Subcutaneous abdominal adipose tissue (tissue), 5 donors: ENCODE results near the gene HRNR.

Experiments used
- H3K27ac ChIP-seq: one replicate; pipeline ENCODE4 v1.7.0; 2013; ENCODE audit warnings: low read depth, mild to moderate bottlenecking, inconsistent platforms, low read length, moderate library complexity
- H3K27me3 ChIP-seq, 5 donors: one replicate each; pipeline ENCODE4 v1.7.0; 2013; ENCODE audit warnings: low read length in 5 of 5, inconsistent platforms in 1 of 5; ENCODE audit not compliant: control insufficient read depth in 5 of 5, insufficient read depth in 4 of 5
- H3K36me3 ChIP-seq, 5 donors: one replicate each; pipeline ENCODE4 v1.7.0; 2013; ENCODE audit warnings: low read length in 5 of 5; ENCODE audit not compliant: control insufficient read depth in 5 of 5, insufficient read depth in 5 of 5
- H3K4me1 ChIP-seq, 5 donors: one replicate each; pipeline ENCODE4 v1.7.0; 2013; ENCODE audit warnings: low read length in 5 of 5, mild to moderate bottlenecking in 3 of 5, moderate library complexity in 1 of 5; ENCODE audit not compliant: control insufficient read depth in 5 of 5, insufficient read depth in 5 of 5
- H3K4me3 ChIP-seq, 5 donors: one replicate each; pipeline ENCODE4 v1.7.0; 2013; ENCODE audit warnings: low read length in 5 of 5, low read depth in 1 of 5
- H3K9ac ChIP-seq, 5 donors: one replicate each; pipeline ENCODE4 v1.7.0; 2013; ENCODE audit warnings: low read length in 5 of 5, mild to moderate bottlenecking in 4 of 5, moderate library complexity in 3 of 5
- H3K9me3 ChIP-seq, 5 donors: one replicate each; pipeline ENCODE4 v1.7.0; 2013; ENCODE audit warnings: low read length in 5 of 5; ENCODE audit not compliant: control insufficient read depth in 5 of 5
- donor health status: healthy.
- donor health status: healthy.
- donor health status: healthy.
- donor health status: healthy.
- donor health status: healthy.

The HRNR gene

DNA sequence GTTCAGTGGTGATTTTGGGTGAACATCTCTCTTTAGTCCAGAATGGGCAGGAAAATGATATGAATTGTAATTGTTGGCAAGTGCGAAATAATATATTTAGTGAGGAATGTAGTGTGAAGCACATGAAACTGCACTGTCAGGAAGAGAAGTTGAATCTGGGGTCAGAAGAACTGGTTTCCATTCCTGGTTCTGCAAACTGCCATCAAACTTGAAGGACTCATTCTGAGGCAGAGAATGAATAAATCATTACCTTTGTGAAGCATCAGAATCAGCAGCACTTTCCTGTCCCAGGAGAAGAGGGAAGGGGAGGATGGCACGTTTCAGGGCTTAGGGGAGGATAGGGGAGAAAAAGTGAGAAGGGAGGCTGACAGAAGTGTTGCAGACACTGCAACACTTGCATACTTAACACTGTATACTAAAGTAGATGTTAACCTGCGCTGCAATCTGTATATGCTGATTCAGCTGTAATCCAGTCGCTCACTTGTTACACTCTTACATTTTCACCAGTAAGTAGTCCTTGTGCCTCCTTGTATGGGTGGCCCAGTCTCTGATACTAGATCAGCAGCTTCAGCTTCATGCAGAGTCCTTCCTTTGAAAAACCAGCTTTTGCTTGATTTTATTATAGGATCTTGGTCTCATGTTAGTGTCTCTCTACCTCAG lies 54.5 kb downstream of the HRNR start:
- Histone ChIP-seq H3K4me3 (no peak overlapping the region), H3K27me3 (peaks cover 0 to 4% (median 0%) of the 10 kb centered on the region in 5 donors), H3K27ac (no peak overlapping the region), H3K9ac (no peak overlapping the region), H3K9me3 (no peaks in the 10 kb centered on the region), H3K36me3 (no peaks in the 10 kb centered on the region), H3K4me1 (peaks cover 0 to 47% (median 11%) of the 10 kb centered on the region in 5 donors)

DNA sequence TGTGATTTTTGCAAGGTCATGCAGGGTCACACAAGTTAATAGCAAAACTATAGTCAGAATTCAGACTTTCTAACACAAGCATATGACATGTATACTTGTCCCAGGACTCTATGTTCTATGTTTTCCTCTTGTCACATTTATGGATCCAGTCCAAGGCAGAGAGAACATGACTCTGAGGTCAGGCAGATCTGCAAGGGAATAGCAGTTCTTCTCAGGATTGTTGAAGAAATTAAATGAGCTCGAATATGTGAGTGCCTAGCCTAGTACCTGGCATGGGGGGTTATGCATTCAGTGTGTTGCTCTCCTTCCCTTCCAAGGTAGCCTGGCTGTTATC lies 55.5 kb downstream of the HRNR start:
- Histone ChIP-seq H3K9me3 (no peaks in the 10 kb centered on the region), H3K27ac (no peak overlapping the region), H3K9ac (no peak overlapping the region), H3K27me3 (peaks cover 0 to 4% (median 0%) of the 10 kb centered on the region in 5 donors), H3K4me1 (peaks cover 0 to 47% (median 11%) of the 10 kb centered on the region in 5 donors), H3K4me3 (no peak overlapping the region), H3K36me3 (no peaks in the 10 kb centered on the region)

- no peaks in the 10 kb centered on the region for H3K9me3 ChIP-seq
- H3K9ac ChIP-seq, result no peak overlapping the region
- H3K4me1 ChIP-seq, result peaks cover 0 to 47% (median 11%) of the 10 kb centered on the region in 5 donors
- no peak overlapping the region for H3K27ac ChIP-seq
- H3K36me3 ChIP-seq, result no peaks in the 10 kb centered on the region
- peaks cover 0 to 4% (median 0%) of the 10 kb centered on the region in 5 donors for H3K27me3 ChIP-seq
- no peak overlapping the region for H3K4me3 ChIP-seq
Measured at GRCh38 chr1:152167835-152168534, 56.0 kb downstream of the HRNR start.

- no peak overlapping the region for H3K9ac ChIP-seq
- H3K27me3 ChIP-seq, result peaks cover 0 to 3% (median 0%) of the 10 kb centered on the region in 5 donors
- H3K27ac ChIP-seq, result no peak overlapping the region
- H3K9me3 ChIP-seq, result no peaks in the 10 kb centered on the region
- no peaks in the 10 kb centered on the region for H3K36me3 ChIP-seq
- no peak overlapping the region for H3K4me3 ChIP-seq
- peaks cover 2 to 47% (median 11%) of the 10 kb centered on the region in 5 donors for H3K4me1 ChIP-seq
Measured at GRCh38 chr1:152166966-152167365, 57.0 kb downstream of the HRNR start.

DNA sequence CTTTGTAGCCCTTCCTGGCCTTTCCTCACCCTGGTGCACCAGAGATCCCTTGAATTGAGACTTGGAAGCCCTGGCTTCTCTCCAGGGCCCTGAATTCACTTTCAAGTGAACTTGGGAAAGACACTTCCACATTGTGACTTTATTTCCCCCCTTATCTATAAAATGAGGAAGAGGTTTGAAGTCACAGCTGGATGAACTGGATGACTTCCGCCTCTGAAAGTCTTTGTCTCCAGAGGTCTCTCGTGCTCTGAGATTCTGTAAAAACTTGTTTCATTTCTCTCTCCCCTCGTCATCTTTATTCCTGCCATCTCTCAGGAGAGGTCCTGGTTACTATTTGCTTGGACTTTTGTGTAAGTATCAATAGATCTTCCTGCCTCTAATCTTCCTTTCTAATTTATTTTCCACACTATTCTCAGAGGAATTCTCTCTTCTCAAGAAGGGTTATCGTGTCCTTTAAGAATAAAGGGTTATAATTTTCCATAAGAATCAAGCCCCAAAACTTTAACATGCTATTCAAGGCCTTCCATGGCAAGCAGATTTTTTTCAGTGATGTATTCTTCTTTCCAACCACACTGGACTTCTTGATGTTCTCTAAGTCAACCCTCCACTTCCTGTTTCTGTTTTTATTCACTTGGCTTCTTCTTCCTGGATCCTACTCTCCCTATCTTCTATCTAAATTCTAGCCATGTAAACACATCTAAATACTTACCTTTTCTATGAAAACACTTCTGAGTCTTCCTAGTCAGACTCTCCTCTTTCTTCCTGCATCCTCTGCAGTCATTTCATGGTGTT lies 58.5 kb downstream of the HRNR start:
- H3K27me3 ChIP-seq, result peaks cover 0 to 3% (median 0%) of the 10 kb centered on the region in 5 donors
- H3K4me1 ChIP-seq, result peaks cover 2 to 46% (median 11%) of the 10 kb centered on the region in 5 donors
- H3K9me3 ChIP-seq, result no peaks in the 10 kb centered on the region
- H3K27ac ChIP-seq, result no peak overlapping the region
- no peaks in the 10 kb centered on the region for H3K36me3 ChIP-seq
- no peak overlapping the region for H3K4me3 ChIP-seq
- no peak overlapping the region for H3K9ac ChIP-seq

GRCh38 chr1:152164517-152165136 lies 59.4 kb downstream of the HRNR start:
- Histone ChIP-seq H3K36me3 (no peaks in the 10 kb centered on the region), H3K9ac (no peak overlapping the region), H3K27ac (no peak overlapping the region), H3K9me3 (no peaks in the 10 kb centered on the region), H3K4me1 (peaks cover 2 to 39% (median 11%) of the 10 kb centered on the region in 5 donors), H3K4me3 (no peak overlapping the region), H3K27me3 (peaks cover 0 to 3% (median 0%) of the 10 kb centered on the region in 5 donors)

- no peaks in the 10 kb centered on the region for H3K36me3 ChIP-seq
- no peak overlapping the region for H3K4me3 ChIP-seq
- H3K9me3 ChIP-seq, result no peaks in the 10 kb centered on the region
- H3K4me1 ChIP-seq, result peaks cover 0 to 22% (median 4%) of the 10 kb centered on the region in 5 donors
- H3K9ac ChIP-seq, result no peak overlapping the region
- no peak overlapping the region for H3K27ac ChIP-seq
- peaks cover 0 to 3% (median 0%) of the 10 kb centered on the region in 5 donors for H3K27me3 ChIP-seq
Measured at GRCh38 chr1:152162792-152163463, 61.1 kb downstream of the HRNR start.
